ENCODE measurements around the gene PDIA5.

PDIA5 gene

DNA sequence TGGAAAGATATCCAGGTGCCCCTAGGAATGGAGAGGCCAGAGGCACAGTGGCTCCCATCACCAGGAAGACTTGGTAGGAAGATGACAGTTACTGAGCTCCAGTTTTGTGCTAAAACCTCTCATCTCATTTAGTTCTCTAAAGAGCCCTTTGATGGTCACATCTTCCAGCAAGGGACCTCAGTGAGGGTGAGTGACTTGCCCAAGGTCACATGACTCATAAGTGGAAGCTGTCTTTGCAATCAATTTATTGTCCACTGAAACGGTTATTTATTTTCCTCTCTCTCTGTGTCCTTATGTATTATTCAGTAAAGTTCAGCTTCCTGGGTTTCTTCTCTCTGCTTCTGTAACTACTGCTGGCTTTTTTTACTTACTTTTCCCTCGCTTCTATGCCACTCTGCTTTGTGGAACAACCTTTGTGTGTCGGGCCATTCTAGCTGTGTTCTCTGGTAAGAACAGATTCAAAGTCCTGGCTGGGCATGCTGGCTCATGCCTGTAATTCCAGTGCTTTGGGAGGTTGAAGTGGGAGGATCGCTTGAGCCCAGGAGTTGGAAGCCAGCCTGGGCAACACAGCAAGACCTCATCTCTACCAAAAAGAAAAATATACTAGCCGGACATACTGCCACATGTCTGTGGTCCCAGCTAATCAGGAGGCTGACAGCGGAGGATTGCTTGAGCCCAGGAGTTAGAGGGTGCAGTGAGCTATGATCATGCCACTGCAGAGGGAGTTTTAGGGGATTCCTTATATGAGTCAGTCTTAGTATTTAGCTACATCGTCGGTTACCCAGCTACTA, 55.9 kb downstream of the PDIA5 start:
- DNase-seq = no peak

DNA sequence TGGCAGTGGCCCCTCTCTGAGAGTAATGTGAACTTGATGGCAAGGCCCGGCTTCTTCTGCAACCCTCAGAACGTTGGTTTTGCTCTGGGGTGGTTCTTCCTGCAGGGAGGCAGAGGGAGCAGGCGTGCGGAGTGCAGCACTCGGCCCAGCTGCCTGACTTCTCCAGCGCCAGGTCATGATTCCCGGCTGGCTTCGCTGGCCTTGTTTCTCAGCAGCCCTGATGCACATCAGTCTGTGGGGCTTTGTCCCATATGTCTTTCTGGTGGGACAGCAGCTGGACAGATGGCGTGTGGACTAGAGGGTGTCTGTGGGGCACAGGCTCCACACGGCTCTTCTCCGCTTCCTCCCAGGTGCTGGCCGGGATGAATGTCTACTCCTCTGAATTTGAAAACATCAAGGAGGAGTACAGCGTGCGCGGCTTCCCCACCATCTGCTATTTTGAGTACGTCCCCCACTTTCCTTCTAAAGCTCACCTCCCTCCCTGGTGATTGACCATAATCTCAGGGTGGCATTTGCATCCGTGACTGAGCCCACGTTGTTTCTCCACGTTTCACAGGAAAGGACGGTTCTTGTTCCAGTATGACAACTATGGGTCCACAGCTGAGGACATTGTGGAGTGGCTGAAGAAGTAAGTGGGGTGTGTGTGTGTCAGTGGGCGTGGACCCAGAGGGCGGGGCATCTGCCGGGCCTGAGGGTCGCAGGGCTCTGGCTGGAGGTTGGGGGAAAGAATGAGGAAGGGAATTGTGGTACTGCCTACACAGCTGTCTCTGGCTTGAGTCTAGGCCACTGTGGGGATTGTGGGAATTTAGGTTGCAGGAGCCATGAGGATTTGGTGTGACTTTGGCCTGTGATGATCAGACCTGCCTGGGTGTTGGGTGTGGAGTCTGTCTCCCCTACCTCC, 57.1 kb downstream of the PDIA5 start:
- DNase-seq = no peak

DNA sequence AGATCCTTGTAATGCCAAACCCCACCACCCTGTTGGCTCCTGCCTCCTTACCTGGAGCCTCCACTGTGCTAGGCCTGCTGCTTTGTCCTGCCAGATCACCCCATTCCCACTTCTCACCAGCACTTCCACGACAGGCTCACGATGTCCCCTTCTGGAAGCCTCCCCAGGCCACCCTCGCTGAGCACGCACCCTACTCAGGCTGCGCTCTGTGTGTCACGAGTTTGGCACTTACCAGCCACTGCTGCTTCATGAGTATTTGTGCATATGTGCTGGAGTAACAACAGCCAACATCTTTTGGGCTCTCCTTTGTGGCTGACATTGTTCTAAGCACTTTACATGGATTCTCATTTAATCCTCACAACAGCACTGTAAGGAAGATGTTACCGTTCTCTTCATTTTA, 58.1 kb downstream of the PDIA5 start:
- no peak for DNase-seq

DNA sequence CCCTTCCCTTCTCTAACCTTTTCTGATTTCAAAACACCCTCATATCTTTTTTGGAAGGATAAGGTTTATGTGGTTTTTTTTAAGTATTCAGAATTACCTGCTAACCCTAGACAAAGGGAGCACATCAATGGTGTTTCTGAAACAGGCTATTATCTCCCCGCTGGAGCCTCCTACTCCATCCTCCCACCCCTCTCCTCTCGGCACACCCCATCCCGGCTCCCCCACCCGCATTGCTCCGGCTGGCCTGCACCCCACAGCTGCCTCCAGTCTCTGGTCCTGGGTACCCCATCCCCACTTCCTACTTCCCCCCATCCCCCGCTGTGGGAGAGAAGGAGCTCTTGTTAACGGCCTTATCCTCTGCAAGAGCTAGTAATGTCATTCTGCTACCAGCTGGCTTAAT, 59.2 kb downstream of the PDIA5 start:
- DNase-seq = no peak

DNA sequence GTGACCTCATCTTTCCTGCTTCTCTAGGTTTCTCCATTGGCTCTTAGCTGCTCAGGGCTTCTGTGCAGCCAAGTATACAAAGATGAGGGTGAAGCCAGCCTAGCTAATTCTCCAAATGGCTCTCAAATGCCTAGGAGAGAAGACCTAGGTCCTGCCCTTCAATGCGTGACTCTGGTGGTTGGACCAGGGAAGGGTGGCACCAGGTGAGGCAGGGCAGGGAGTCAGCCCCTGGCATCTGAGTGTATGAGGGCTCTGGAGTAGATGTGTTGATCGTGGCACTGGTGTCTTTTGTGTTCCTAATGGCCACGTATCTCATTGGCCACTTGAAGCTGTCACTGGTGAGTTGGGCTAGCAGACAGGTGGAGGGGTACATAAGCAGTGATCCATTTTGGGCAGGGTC, 59.8 kb downstream of the PDIA5 start:
- DNase-seq = no peak

DNA sequence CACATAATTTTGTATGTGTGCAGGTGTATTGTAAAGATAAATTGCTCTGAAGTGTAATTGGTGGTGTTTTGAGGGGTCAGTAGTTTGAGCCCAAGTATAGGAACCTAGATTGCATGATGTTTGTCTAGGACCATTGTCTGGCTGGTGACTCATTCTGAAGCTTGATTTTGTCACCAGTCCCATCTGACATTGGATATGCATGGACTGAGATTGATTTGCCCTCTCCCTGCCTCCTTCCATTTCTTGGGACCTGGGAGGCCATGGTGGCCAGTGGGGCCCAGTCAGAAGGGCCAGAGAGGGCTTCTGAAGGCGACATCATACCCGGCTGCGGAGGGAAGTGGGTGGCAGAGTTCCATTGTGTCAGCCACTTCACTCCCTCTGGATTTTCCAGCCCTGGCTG, 62.3 kb downstream of the PDIA5 start:
- no peak for DNase-seq

DNA sequence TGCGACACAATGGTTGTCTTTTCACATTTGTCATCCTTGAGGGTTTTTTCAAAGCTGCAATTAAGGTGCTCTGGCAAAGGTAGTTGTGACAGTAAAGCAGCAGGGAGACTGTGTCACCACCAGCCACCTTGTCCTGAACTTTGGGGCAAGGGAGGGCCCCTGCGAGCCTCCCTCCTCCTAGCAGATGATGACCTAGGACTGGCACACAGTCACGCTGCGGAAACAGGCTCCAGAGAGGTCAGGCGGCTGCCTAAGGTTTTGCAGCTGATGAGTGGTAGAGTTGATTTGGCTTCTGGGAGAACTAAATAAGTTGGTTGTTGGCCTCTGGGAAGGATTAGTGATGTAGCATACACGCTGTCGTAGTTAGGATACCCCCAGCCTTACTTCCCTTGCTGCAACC, 62.7 kb downstream of the PDIA5 start:
- DNase-seq = no peak

DNA sequence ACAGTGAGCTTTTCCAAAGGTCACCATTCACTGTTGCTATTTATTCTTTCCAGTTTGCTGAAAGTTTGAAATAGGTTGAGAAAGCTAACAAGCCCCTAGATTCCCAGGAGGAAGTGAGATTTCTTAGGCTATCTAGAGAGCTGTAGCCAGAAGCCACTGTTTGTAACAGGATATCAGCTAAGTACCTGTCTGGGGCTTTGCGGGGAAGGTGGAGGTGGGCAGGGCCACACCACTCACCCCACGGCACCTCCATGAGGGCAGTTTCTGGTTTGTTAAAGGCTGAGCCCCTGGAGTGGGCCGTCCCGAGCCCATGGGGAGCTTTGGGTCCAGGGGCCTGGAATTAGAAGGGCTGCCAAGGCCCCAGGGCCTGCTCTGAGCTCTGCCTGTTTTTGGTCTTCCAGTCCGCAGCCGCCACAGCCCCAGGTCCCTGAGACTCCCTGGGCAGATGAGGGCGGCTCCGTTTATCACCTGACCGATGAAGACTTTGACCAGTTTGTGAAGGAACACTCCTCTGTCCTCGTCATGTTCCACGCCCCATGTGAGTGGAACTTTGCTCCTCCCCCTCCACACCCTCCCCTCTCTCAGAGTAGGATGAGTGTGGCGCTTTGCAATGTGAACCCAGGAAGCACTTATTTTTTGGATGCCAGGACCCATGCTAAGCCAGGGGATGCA, 63.4 kb downstream of the PDIA5 start:
- DNase-seq = no peak

DNA sequence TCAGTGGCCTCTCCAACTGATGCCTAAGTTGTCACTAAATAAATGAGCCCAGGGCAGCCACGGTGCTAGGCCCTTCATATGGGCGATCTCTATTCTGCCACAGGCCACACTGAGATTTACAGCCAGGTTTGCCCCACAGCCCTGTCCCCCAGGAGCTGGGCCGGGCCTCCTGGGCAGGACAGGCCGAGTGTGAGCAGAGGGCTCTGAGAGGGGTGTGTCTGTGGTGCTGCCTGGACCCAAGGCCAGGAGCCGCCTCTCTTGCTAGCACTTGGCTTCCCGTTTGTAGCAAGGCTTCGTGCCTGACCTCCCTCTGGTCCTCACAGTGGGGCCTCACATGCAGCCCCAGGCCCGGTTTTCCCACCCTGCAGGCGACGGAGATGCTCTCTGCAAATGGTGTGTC, 67.8 kb downstream of the PDIA5 start:
- no peak for DNase-seq

DNA sequence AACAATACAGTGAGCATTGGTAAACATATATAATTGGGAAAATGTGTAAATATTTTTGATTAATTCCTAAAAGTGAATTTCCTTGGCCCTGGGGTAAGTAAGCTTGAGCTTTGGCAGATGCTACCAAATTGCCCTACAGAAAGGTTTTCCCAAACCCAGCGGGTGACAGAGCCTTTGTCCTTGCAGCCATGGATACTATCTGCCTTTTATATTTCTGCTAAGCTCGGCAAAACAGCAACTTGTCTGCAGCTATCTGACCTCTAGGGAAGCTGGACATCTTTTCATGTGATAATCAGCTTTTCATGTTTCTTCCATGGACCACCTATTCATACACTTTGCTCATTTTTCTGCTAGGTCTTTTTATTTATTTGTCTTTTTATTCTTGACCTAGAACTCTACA, 70.2 kb downstream of the PDIA5 start:
- DNase-seq = no peak

DNA sequence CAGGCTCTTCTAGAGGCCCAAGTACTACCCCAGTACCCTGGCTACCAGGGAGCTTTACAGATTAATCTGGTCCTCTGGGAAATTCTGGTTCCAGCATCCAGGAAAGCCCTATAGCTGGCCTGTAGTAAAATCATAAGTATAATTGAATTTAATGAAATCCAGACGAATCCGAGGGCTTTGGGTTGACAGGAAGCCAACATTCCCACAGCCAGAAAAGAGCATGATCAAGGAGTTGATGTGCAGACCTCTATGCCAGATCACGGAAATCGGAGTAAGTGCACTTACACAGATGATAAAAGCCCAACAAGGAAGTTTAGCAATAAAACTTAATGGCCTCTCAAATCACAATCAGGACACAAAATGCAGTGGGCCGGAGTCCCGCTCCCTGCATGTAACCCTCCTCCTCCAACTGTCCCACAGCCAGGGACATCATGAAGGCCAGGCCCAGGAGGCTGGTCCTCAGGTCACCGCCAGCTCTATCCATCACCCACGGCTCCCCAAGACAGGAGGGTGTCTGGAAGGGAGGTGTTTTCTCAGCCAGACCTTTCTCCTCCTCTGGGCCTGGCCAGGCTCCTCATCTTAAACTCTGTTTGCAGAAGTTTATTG, 72.1 kb downstream of the PDIA5 start:
- DNase-seq = no peak

DNA sequence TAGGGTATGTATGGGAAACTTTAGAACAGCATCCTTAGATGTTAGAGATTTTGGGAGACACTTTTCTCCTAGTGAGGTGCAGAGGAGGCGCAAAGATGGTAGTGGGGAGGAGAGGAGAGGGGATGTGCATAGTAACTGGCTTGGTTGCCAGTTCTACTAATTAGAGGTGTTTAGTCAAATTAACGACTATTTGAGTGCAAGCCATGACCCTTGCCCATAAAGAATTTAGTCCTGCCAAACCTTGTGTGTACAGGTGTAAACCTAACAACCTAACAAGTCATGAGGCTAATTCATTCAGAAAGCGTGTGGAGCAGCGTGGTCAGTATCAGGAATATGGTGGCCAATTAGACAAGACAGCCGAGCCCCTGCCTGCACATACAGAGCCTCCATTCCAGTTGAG, 72.7 kb downstream of the PDIA5 start:
- no peak for DNase-seq

DNA sequence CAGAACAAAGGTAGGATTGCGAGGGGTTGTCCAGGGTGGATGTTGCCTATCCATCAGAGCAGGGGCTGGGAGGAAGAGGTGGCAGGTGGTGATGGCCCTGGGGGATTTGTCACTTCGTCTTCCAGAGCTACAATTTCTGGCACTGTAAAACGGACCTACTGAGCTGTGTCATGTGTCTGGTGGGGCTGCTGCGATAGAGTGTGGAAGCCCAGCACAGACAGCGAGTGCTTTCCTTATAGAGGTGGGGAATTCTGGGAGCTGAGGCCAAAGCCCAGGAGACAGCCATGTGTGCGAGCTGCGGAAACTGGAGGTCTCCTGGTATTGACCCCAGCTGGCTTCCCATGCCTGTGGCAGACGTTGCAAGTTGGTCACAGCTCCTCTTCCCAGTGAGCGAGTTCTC, 73.7 kb downstream of the PDIA5 start:
- DNase-seq = no peak

DNA sequence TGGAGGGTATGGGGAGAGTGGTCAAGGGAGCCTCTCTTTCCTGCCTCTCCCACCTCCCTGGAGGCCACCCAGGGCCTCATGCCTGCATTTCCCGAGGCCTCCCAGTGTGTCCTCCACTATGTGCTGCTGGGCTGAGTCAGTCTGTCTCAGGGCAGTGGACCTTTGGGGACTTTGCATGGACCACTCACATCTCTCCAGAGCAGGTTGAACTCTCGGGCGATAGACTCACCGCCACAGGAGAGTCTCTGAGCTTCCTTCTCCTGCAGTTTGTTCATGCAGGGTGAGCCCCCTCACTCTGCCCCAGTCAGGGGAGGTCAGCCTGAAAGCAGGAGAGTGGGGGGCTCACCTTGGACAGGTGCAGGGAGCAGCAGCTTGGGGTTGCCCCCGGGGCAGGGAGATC, 74.5 kb downstream of the PDIA5 start:
- DNase-seq = no peak

DNA sequence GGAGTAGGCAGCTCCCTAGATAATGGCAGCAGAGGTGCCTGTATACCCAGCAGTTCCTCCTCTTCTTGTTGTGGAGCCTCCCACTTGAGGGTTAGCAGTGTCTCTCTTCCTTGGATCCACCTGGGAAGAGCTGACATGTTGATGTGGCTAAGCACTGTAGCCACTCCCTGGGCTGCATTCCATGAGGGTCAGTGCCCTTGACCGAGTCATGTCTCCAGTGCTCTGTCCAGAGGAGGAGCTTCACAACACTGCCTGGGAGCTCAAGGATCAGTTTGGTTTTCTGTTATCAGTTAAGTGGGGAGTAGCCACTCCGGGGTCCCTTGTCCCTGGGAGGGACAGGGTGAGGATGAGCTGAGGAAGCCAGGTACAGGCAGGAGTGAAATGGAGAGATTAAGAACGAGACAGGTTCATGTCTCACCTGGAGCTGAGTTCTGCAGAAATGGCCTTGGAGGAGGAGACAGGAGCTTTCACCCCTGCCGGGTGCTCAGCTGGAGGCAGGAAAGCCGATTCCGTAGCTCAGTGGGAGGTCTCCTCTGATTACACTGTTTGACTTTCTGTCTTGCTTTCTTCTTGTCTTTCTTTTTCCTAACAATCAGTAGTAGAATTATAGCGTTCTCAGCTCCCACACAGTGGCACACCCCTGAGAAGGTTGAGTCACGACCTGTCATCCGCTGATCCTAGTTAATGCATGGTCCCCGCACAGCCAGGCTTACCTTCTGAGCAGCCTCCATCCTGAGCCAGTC, 77.0 kb downstream of the PDIA5 start:
- DNase-seq = no peak

DNA sequence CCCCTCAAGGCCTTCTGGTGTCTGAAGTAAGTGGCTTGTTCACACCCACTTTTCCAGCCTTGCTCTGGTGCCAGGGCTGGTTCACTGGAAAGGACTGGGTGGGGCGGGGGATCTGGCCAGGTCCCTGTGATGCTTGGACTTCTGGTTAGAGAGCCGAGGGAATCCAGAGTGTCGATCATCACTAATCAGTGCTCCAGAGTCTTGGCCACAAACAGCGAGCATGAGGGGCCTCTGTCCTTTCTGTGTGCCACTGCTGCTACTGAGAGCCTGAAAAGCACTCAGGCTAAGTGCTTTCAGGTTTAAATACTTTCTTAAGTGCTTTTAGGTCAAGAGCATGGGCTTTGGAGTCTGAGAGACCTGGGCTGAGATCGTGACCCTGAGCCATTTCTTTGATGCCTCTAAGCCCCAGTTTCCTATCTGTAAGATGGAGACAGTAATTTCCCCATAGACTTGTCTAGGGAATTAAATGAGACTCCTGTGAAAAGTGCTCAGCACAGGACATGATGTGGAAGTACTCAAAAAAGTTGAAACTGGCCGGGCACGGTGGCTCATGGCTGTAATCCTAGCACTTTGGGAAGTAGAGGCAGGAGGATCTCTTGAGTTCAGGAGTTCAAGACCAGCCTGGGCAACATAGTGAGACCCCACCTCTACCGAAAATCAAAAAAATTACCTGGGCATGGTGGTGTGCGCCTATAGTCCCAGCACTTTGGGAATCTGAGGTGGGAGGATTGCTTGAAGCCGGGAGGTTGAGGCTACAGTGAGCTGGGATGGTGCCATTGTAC, 81.1 kb downstream of the PDIA5 start:
- no peak for DNase-seq

DNA sequence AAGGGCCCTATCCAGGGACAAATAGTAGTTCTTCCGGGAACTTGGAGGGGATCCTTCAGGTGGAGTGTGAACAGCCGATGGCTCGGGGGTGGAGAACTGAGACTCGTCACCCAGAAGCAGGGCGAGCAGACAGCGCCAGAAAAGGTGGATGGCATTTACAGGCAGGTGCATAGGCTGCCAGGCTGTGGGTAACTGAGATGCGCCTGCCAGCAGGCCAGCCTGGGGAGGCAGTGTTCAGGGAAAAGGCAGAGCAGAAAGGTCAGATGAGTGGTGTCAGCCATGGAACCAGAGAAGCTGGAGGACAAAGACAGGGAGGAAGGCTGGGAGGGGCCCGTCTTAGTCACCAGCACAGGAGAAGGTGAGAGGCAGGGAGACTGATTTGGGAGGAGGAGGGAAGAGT, 81.9 kb downstream of the PDIA5 start:
- no peak for DNase-seq

DNA sequence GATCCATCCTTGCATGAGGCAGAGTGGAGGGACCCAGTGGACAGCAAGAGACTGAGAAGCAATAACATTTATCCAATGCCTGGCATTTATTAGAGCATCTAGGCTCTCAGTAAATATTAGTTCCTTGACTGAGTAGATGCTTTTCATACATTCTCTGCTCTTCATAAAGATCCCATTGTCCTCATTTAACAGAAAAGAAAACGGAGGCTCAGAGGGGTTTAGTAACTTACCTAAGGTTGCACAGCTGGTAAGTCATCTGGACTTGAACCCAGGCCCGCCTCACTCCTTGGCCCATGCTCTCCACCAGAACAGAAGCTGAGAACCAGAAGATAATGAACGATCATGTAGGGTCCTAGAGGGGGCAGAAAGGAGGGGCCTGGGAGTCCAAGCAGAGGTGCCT, 82.7 kb downstream of the PDIA5 start:
- DNase-seq = no peak

DNA sequence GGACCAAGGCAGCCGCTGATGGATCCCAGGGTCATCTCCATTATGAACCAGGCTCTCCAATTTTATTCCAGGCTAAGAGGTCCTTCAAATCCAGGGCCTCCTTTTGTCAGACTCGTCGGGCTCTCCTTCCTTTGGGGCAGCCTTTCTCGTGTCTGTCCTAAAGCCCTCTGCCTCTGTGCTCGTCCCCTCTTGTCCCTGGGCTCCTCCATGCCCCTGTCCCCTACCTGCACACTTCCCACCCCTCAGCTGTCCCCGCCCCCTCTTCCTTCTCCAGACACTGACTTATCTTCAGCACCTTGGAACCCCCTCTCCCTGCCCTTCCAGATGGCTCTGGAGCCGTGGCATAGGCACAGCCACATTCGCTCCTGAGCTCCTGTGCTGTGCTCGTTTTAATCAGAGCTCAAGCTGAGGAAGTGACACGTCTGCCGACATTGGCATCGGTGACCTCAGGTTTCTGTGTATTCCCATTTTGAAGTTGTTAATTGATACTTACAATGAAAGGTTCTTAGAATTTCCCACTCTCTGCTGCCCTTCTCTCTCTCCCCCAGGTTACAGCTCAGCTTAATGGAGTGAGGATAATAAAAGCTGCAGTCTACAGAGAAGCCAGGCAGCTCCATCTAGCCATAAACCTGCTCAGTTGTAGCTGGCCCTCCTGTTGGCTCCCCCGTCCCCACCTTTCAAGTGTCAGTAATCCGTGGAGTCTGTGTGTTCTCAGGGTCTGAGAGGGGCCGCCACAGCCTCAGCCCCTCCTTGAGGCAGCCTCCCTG, 83.8 kb downstream of the PDIA5 start:
- no peak for DNase-seq

DNA sequence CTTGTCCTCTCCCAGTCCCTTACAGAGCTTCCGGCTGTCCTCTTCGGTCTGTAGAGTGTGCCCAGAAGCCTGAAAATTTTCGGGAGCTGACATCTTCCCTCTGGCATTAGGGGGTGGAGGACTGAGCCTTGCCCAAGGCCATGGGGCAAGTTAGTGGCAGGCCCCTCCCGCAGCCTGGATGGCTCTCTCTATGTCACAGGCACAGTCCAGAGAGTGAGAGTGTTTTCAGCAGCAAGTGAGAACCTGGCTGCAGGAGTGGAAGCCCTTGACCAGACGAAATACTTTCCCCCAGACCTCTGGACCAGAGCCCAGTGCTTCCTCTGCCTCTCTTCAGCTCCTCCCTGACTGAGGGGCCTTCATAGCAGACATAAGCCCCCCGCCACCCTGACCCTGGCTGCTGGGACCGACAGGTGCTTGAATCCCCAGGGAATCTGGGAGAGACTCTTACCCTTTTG, 84.5 kb downstream of the PDIA5 start:
- DNase-seq = no peak

Data from NCI-H526 treated with DMSO at 0.1 percent for 48 hours (cell line).